ENCODE results near the gene PRKAR2B.
"Not testable (repeated sequence)": the region's sequence is repeated elsewhere in the genome, so short reads cannot be mapped to it uniquely, and the experiment has no call there.

Gene PRKAR2B

GRCh38 chr7:107048783-107049418, 4.4 kb downstream of the PRKAR2B start:
- DNase-seq = no peak

DNA sequence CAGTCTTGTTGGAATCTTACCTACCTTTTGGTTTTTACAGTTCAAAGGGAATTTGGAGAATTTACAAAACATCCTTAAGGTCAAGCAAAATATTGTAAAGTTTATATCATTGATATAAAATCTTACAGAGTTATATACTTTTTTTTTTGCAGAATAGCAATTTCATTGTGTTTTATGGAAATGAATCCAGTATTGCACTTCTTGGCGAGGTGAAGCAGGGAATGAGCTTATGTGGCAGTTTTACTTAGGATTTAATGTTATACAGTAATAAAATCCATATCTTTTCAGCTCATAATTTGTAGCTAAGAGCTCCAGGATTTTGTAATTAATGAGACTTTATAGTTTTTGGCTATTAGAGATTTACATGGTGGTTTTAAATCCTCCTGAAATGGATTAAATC, 5.0 kb downstream of the PRKAR2B start:
- DNase-seq = no peak

- peak in 1 of 3 donors; percentile 46 for DNase-seq
Observed at GRCh38 chr7:107049971-107050532, 5.5 kb downstream of the PRKAR2B start.

DNA sequence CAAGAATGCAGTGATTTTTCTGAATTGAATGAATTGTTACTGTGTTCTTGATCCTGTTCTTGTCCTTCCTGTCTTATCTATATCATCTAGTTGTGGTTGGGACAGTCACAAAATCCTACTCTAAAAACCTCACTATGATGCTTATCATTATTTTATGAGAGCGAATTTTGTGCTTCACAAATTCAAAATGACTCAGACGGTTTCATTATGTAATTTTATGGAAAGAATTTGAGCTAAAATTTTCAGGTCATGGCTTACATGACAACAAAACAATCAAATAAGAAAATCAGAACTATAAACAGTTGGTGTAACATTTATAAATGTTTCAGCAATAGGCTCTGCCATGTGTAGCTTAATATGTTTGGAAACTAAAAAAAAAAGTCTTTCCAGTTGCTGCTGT, 6.9 kb downstream of the PRKAR2B start:
- DNase-seq = no peak

- DNase-seq = not testable (repeated sequence)
Observed at GRCh38 chr7:107054965-107055364, 10.5 kb downstream of the PRKAR2B start.

DNA sequence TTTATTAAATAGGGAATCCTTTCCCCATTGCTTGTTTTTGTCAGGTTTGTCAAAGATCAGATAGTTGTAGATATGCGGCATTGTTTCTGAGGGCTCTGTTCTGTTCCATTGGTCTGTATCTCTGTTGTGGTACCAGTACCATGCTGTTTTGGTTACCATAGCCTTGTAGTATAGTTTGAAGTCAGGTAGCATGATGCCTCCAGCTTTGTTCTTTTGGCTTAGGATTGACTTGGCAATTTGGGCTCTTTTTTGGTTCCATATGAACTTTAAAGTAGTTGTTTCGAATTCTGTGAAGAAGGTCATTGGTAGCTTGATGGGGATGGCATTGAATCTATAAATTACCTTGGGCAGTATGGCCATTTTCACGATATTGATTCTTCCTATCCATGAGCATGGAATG, 11.6 kb downstream of the PRKAR2B start:
- not testable (repeated sequence) for DNase-seq

GRCh38 chr7:107056728-107057473, 12.4 kb downstream of the PRKAR2B start:
- no peak for DNase-seq

DNA sequence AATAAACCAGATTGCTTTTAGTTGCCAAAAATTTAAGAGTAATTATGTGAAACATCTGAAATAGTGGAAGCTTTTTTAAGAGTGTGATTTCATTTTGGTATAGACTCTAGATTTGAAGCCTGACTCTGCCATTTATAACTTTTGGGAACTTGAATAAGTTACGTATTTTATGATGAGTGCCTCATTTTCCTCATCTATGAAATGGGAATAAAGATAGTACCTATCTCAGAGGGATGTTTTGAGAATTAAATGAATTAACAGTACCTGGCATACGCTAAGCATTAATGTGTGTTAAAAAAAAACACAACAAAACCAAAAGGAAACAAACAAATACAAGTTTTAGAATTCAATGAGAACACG, 12.9 kb downstream of the PRKAR2B start:
- no peak for DNase-seq

GRCh38 chr7:107059468-107059867, 15.0 kb downstream of the PRKAR2B start:
- DNase-seq = no peak

DNA sequence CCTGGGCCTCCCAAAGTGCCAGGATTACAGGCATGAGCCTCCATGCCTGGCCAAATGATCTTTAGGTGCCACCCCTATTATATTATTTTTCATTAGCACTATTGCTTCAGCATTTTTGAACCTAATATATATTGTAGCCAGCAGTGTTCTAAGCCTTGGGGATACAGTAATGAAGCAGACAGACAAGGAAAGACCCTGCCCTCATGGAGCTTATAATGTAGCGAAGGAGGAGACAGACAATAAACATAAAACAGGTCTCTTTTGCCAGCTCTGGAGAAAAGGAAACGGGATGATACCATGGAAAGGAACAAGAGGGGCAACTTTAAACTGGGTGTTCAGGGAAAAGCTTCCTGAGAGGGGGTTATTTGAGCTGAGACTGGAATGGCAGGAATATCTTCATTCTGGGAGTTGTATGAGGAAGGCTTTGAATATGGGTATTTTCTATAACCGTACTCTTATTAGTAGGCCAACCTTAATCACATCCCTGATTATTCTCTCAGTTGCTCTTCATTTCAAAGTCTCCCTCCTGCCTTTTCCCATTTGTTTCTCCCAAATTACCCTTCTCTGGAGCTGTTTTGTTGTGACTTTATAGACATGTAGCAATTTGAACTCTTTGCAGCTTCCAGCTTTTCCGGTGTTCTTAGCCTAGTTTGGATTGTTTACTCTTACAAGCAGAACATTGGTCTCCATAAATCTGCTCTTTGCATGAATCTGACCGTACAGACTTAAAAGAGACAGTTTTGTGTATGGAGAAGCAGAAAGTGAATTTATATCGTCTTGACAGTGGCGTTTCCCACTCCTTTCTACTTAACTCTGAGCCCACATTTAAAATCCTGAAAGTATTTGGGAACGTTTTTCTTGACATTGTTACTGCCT, 19.0 kb downstream of the PRKAR2B start:
- DNase-seq = no peak

- DNase-seq = no peak
Observed at GRCh38 chr7:107064255-107064654, 19.8 kb downstream of the PRKAR2B start.

DNA sequence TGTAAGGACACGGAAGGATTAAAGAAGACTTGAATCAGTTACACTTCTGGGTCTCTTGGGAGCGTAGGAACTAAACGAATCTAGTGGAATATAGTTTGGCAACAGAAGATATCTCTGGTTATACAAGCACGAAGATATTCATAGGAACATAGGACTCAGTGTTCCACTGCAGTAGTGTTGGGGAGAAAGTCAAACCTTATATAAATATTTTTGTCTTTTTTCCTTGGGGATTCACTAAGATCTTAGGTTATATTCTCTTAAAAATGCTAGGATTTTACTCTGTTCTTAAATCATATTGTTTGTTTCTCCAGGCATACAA, 21.4 kb downstream of the PRKAR2B start:
- no peak for DNase-seq

- DNase-seq = no peak
Observed at GRCh38 chr7:107068156-107068555, 23.7 kb downstream of the PRKAR2B start.

GRCh38 chr7:107069457-107069856, 25.0 kb downstream of the PRKAR2B start:
- DNase-seq = peak; percentile 49 to 57 (median 54)

DNA sequence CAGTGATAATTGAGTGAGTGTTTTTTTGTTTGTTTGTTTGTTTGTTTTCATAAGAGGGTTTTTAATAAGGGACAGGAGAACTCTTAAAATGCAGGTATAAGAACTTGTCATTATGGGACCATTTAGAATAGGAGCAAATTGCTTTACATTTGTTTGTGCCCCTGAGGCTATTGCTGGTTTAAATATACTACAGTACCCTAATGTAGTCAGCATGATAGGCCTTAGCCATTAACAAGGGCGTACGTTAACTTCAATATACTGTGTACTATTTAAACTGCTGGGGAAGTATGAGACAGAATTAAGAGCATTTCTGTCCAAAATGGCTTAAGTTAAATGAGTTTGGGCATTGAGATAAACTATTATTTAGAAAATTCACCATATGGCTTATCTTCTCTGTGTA, 26.2 kb downstream of the PRKAR2B start:
- no peak for DNase-seq

DNA sequence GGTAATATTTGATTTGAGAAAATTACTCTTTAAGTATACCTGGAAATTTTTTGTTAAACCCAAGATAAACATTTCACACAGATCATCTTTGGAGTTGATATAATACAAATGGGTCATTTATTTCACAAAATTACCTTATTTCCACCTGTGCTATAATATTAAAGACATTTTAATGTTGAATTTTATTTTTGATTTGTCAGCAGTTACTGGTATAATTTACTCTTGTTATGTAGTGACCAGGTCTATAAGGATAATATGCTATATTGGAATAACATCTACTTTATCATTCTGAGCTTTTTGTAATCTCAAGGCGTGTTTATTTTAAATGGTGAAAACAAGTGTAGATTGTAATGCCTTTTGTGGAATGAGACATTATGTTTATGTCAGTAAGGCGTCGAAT, 26.6 kb downstream of the PRKAR2B start:
- DNase-seq = no peak

- no peak for DNase-seq
Observed at GRCh38 chr7:107072133-107072532, 27.6 kb downstream of the PRKAR2B start.

DNA sequence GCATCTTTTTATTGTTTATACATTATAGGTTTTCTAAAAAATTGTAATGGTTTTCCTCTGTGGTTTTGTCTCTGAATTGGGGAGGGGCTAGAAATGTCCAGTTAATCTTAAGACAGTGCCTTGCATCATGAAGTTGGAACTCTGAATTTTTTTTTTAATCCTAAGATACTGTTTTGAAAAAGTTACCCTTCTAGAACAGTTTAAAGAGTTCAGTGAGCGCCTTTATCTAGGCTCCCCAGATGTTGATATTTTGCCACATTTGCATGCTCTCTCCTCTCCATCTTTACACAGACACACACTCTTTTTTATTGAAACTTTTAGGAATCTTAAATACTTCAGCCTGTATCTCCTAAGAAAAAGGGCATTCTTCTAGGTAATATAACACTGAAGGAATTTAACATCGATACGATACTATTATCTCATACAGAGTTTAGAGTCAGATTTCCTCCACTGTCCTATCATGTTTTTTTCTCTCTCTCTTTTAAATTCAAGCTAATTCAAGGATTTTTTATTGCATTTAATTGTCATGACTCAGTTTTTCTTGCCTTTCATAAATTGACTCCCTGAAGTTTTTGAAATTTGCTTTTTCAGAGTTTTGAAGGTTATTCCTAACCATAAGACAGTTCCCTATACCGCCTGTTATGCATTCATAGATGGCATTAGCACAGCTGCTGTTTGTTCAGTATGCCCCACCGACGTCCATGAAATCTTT, 31.5 kb downstream of the PRKAR2B start:
- no peak for DNase-seq

- DNase-seq = peak; percentile 52 to 71 (median 67)
Observed at GRCh38 chr7:107076781-107077698, 32.5 kb downstream of the PRKAR2B start.

- DNase-seq = no peak
Observed at GRCh38 chr7:107077699-107078516, 33.4 kb downstream of the PRKAR2B start.

DNA sequence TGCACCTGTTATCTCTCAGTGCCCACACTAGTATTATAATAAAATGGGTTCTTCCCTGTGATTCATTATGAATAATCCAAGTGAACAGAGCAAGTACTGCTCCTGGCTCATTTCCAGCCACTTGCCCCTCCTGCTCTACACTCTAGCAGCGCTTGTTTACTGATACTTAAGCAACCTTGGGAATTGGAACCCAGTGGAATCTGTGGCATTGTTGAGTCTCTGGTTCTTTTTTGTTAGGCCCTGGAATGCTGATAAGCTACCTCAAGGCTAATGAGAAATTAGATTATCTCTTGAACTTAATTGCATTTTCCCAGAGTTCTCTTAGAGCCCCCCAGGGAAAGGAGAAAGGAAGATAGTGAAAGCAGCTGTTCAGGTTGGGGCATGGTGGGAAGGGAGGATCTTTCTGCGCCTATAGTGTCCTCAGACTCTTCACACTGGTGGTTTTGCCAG, 34.0 kb downstream of the PRKAR2B start:
- DNase-seq = no peak
